ENCODE data around the gene SP2. TPM values are rescaled to one million over a fixed set of nuclear protein-coding genes. Genes with fewer than 3 reads are reported as not detected.

SP2 gene
- polyA plus RNA-seq, 3 donors = 3.1 to 26.7 (median 6.8) TPM

GRCh38 chr17:47978324-47978723, 82.3 kb downstream of the SP2 start:
- 45% methylated on average over 3 of the region's 7 CpGs for WGBS (ENCODE audit: insufficient coverage)
- no peak overlapping the region for H2AFZ ChIP-seq (ENCODE audit: insufficient read depth, low read depth, low read length, poor library complexity, severe bottlenecking)
- peak; percentile 77 for TF ChIP-seq CTCF (IDR thresholded peaks at IDR 0.05)
- peaks cover 6% of the 10 kb centered on the region for H4K20me1 ChIP-seq (ENCODE audit: insufficient read depth, low read length)
- no peaks in the 10 kb centered on the region for H3K9me3 ChIP-seq (replicated peaks in 1 of 2; ENCODE audit: control insufficient read depth in 1 of 2, insufficient read depth in 1 of 2, low read length in 2 of 2)
- Mint-ChIP-seq H3K36me3 (peaks cover 85 to 100% of the 10 kb centered on the region in 2 donors), H3K4me1 (peaks cover 41% of the 10 kb centered on the region), H3K27ac (no peak overlapping the region), H3K4me3 (no peak overlapping the region), H3K27me3 (ENCODE audit: low read depth in 3 of 3) (peaks cover 0 to 2% (median 1%) of the 10 kb centered on the region in 3 donors), H3K9me3 (peaks cover 0 to 2% (median 0%) of the 10 kb centered on the region in 7 donors)
- H3K27me3 ChIP-seq (ENCODE audit: control insufficient read depth in 2 of 2, insufficient read depth in 2 of 2, low read length in 2 of 2) = no peaks in the 10 kb centered on the region
- peaks cover 88 to 99% of the 10 kb centered on the region in 2 donors for H3K36me3 ChIP-seq (replicated peaks in 1 of 2; ENCODE audit: control insufficient read depth in 1 of 2, insufficient read depth in 2 of 2, low read length in 2 of 2)
- intact Hi-C loops (cut with micrococcal nuclease) = loop anchor here (1.0 to 10.0 kb wide), 3 partner anchors 40 to 126 kb away; partner anchors contain the start of genes CBX1 (in 1 of the 2) and SNX11 (in 1 of the 2)
- H3K4me2 ChIP-seq (replicated peaks; ENCODE audit: extremely low read depth, low read length, poor library complexity, severe bottlenecking) = no peak overlapping the region
- H3K9ac ChIP-seq (ENCODE audit: insufficient read depth, low read length, poor library complexity, severe bottlenecking) = no peak overlapping the region
- H3K4me1 ChIP-seq (ENCODE audit: control insufficient read depth in 1 of 2, insufficient read depth in 2 of 2, low read length in 2 of 2) = peaks cover 19 to 40% of the 10 kb centered on the region in 2 donors
- H3K79me2 ChIP-seq (ENCODE audit: insufficient read depth, low read length) = peaks cover 8% of the 10 kb centered on the region
- no peak overlapping the region for H3K27ac ChIP-seq (ENCODE audit: low read depth in 1 of 2, low read length in 2 of 2)
- peak; percentile 52 to 58 (median 57) for DNase-seq
- no peak overlapping the region for H3K4me3 ChIP-seq (replicated peaks in 1 of 3; ENCODE audit: low read depth in 2 of 3, low read length in 3 of 3)

Other genes with a start within 250 kb of the SP2 start
- 10 to 100 TPM in 2 of 3 donors, 1 to 10 TPM in 1; 5.8 to 83.3 (median 13.2) TPM for gene KPNB1, start 246.3 kb upstream of the SP2 start, polyA plus RNA-seq
- gene TBKBP1, start 202.1 kb upstream of the SP2 start, polyA plus RNA-seq = 1 to 10 TPM in 1 of 3 donors, under 1 TPM in 2; 0.22 to 7.7 (median 0.45) TPM
- gene TBX21, start 163.0 kb upstream of the SP2 start, polyA plus RNA-seq = under 1 TPM; 0.05 to 0.16 (median 0.13) TPM
- 10 to 100 TPM in 1 of 3 donors, 1 to 10 TPM in 2; 1.6 to 17.3 (median 1.6) TPM for gene OSBPL7, start 74.4 kb upstream of the SP2 start, polyA plus RNA-seq
- 10 to 100 TPM; 28.5 to 32.7 (median 32.6) TPM for gene MRPL10, start 64.7 kb upstream of the SP2 start, polyA plus RNA-seq
- under 1 TPM; 0.12 to 0.65 (median 0.22) TPM for gene LRRC46, start 64.6 kb upstream of the SP2 start, polyA plus RNA-seq
- gene SCRN2, start 55.0 kb upstream of the SP2 start, polyA plus RNA-seq = 10 to 100 TPM; 13.2 to 45.1 (median 14.5) TPM
- under 1 TPM in 1 of 3 donors, not detected in 2; 0.06 TPM for gene SP6, start 45.1 kb upstream of the SP2 start, polyA plus RNA-seq
- gene PNPO, start 45.3 kb downstream of the SP2 start, polyA plus RNA-seq = 10 to 100 TPM; 13.2 to 34.2 (median 29.7) TPM
- not detected for gene PRR15L, start 61.6 kb downstream of the SP2 start, polyA plus RNA-seq
- 100 to 1,000 TPM in 1 of 3 donors, 10 to 100 TPM in 2; 86.1 to 782 (median 94.4) TPM for gene CDK5RAP3, start 74.9 kb downstream of the SP2 start, polyA plus RNA-seq
- 10 to 100 TPM in 1 of 3 donors, 1 to 10 TPM in 2; 4.2 to 12.2 (median 6.9) TPM for gene COPZ2, start 141.6 kb downstream of the SP2 start, polyA plus RNA-seq
- 10 to 100 TPM in 1 of 3 donors, 1 to 10 TPM in 2; 2.8 to 27.0 (median 7.1) TPM for gene NFE2L1, start 152.1 kb downstream of the SP2 start, polyA plus RNA-seq
- 10 to 100 TPM; 12.5 to 18.2 (median 17.2) TPM for gene CBX1, start 205.2 kb downstream of the SP2 start, polyA plus RNA-seq
- gene SNX11, start 211.5 kb downstream of the SP2 start, polyA plus RNA-seq = 10 to 100 TPM; 34.3 to 49.3 (median 48.4) TPM